Activated naive CD4-positive, alpha-beta T cell treated with anti-CD3 and anti-CD28 coated beads for 36 hours (primary cell): ENCODE data around the gene ENKD1. TPM values are rescaled to one million over a fixed set of nuclear protein-coding genes. Genes with fewer than 3 reads are reported as not detected.

Source experiments
- CTCF ChIA-PET: fragments of 350-600 bp; sonication (Branson Sonifier 250); formaldehyde crosslinking; loops from one replicate; lab custom pipeline; 2021; ENCODE audit warnings: antibody characterized with exemption; lab: Charles Lee
- DNase-seq: peaks from one replicate; pipeline ENCODE4 v3.0.0-alpha.2; 2020
- H3K27ac Mint-ChIP-seq: one replicate; pipeline ENCODE4 v1.8.0; 2021; ENCODE audit warnings: mild to moderate bottlenecking, mixed read lengths
- H3K27me3 Mint-ChIP-seq: one replicate; pipeline ENCODE4 v1.8.0; 2021; ENCODE audit warnings: low read depth, mixed read lengths
- H3K36me3 Mint-ChIP-seq: one replicate; pipeline ENCODE4 v1.8.0; 2021; ENCODE audit warnings: low read depth, mixed read lengths
- H3K4me1 Mint-ChIP-seq: one replicate; pipeline ENCODE4 v1.8.0; 2021; ENCODE audit warnings: low read depth, mixed read lengths
- H3K4me3 Mint-ChIP-seq: one replicate; pipeline ENCODE4 v1.8.0; 2021; ENCODE audit warnings: mild to moderate bottlenecking, moderate library complexity, mixed read lengths
- H3K9me3 Mint-ChIP-seq: one replicate; pipeline ENCODE4 v1.8.0; 2021; ENCODE audit warnings: mixed read lengths
- intact Hi-C: fragments of 100-400 bp; cut with micrococcal nuclease; formaldehyde crosslinking; loops from one replicate; pipeline ENCODE4 v1.15.1; 2023
- total RNA-seq, 2 experiments: library from RNA; stranded (reverse); gene quantifications; one replicate each; pipeline ENCODE4 v1.2.3, GENCODE V29; 2021

ENKD1 gene
- total RNA-seq, 2 experiments from 2014 or later, result 6.7 to 7.3 TPM

GRCh38 chr16:67676516-67676915 is 10.0 kb upstream of the ENKD1 start:
- Mint-ChIP-seq H3K4me1 (no peaks in the 10 kb centered on the region), H3K9me3 (no peaks in the 10 kb centered on the region), H3K36me3 (no peaks in the 10 kb centered on the region), H3K4me3 (no peak overlapping the region), H3K27me3 (no peaks in the 10 kb centered on the region), H3K27ac (no peak overlapping the region)
- CTCF ChIA-PET, result interaction anchor here (0.6 to 2.6 kb wide), 2 partner anchors 10 to 399 kb away, joined by 3 to 7 read pairs; partner anchors contain the start of genes C16orf86 and ENKD1
- intact Hi-C loops, result no loop called here
- no peak for DNase-seq

- no peak overlapping the region for H3K4me3 Mint-ChIP-seq
- intact Hi-C loops, result no loop called here
- CTCF ChIA-PET, result interaction anchor here (0.9 to 2.6 kb wide), 2 partner anchors 9 to 129 kb away, joined by 3 to 7 read pairs; partner anchors contain the start of genes C16orf86 and ENKD1
- no peaks in the 10 kb centered on the region for H3K4me1 Mint-ChIP-seq
- no peak overlapping the region for H3K27ac Mint-ChIP-seq
- no peaks in the 10 kb centered on the region for H3K36me3 Mint-ChIP-seq
- H3K27me3 Mint-ChIP-seq, result no peaks in the 10 kb centered on the region
- DNase-seq, result no peak
- no peaks in the 10 kb centered on the region for H3K9me3 Mint-ChIP-seq
Observed at GRCh38 chr16:67675999-67676398, 9.4 kb upstream of the ENKD1 start.

GRCh38 chr16:67675579-67675935 is 9.0 kb upstream of the ENKD1 start:
- Mint-ChIP-seq H3K4me1 (no peaks in the 10 kb centered on the region), H3K27me3 (no peaks in the 10 kb centered on the region), H3K27ac (no peak overlapping the region), H3K36me3 (no peaks in the 10 kb centered on the region), H3K9me3 (no peaks in the 10 kb centered on the region), H3K4me3 (no peak overlapping the region)
- no peak for DNase-seq
- CTCF ChIA-PET, result interaction anchor here (0.9 to 2.6 kb wide), 2 partner anchors 9 to 129 kb away, joined by 3 to 7 read pairs; partner anchors contain the start of genes C16orf86 and ENKD1
- intact Hi-C loops, result no loop called here

GRCh38 chr16:67674851-67675578 is 8.5 kb upstream of the ENKD1 start:
- Mint-ChIP-seq H3K4me3 (no peak overlapping the region), H3K4me1 (no peaks in the 10 kb centered on the region), H3K27ac (no peak overlapping the region), H3K9me3 (no peaks in the 10 kb centered on the region), H3K36me3 (no peaks in the 10 kb centered on the region), H3K27me3 (no peaks in the 10 kb centered on the region)
- intact Hi-C loops, result no loop called here
- CTCF ChIA-PET, result interaction anchor here (0.8 to 2.6 kb wide), 5 partner anchors 8 to 181 kb away, joined by 3 to 7 read pairs (median 3); partner anchors contain the start of genes C16orf86 and ENKD1
- DNase-seq, result no peak

GRCh38 chr16:67673712-67674580 is 7.4 kb upstream of the ENKD1 start:
- Mint-ChIP-seq H3K27ac (no peak overlapping the region), H3K36me3 (no peaks in the 10 kb centered on the region), H3K9me3 (no peaks in the 10 kb centered on the region), H3K4me3 (no peak overlapping the region), H3K4me1 (no peaks in the 10 kb centered on the region), H3K27me3 (no peaks in the 10 kb centered on the region)
- intact Hi-C loops, result loop anchor here (2.0 kb wide), 1 partner anchor 245 kb away; no protein-coding TSS in a partner anchor
- CTCF ChIA-PET, result interaction anchor here (0.8 to 1.5 kb wide), 5 partner anchors 10 to 180 kb away, joined by 3 to 5 read pairs (median 3); no protein-coding TSS in a partner anchor
- no peak for DNase-seq

GRCh38 chr16:67672739-67673662 is 6.5 kb upstream of the ENKD1 start:
- CTCF ChIA-PET, result interaction anchor here (0.6 to 13.5 kb wide), 13 partner anchors 10 to 267 kb away, joined by 3 to 131 read pairs (median 3); partner anchors contain the start of gene GFOD2
- intact Hi-C loops, result loop anchor here (1.0 to 2.0 kb wide), 2 partner anchors 246 to 255 kb away; no protein-coding TSS in a partner anchor
- Mint-ChIP-seq H3K36me3 (no peaks in the 10 kb centered on the region), H3K27me3 (no peaks in the 10 kb centered on the region), H3K27ac (no peak overlapping the region), H3K4me3 (no peak overlapping the region), H3K4me1 (peaks cover under 1% of the 10 kb centered on the region), H3K9me3 (no peaks in the 10 kb centered on the region)
- DNase-seq, result peak; percentile 74

- Mint-ChIP-seq H3K9me3 (no peaks in the 10 kb centered on the region), H3K4me3 (no peak overlapping the region), H3K27ac (no peak overlapping the region), H3K4me1 (peaks cover 7% of the 10 kb centered on the region), H3K27me3 (no peaks in the 10 kb centered on the region), H3K36me3 (no peaks in the 10 kb centered on the region)
- CTCF ChIA-PET, result interaction anchor here (0.6 to 13.5 kb wide), 11 partner anchors 9 to 268 kb away, joined by 3 to 131 read pairs (median 3); partner anchors contain the start of gene GFOD2
- intact Hi-C loops, result loop anchor here (1.0 to 2.0 kb wide), 2 partner anchors 246 to 256 kb away; no protein-coding TSS in a partner anchor
- DNase-seq, result no peak
Observed at GRCh38 chr16:67672306-67672705, 5.8 kb upstream of the ENKD1 start.

GRCh38 chr16:67669499-67670101 is 3.0 kb upstream of the ENKD1 start:
- no peak overlapping the region for H3K27ac Mint-ChIP-seq
- H3K4me3 Mint-ChIP-seq, result no peak overlapping the region
- no peaks in the 10 kb centered on the region for H3K9me3 Mint-ChIP-seq
- no peaks in the 10 kb centered on the region for H3K27me3 Mint-ChIP-seq
- H3K36me3 Mint-ChIP-seq, result no peaks in the 10 kb centered on the region
- DNase-seq, result no peak
- H3K4me1 Mint-ChIP-seq, result peaks cover 17% of the 10 kb centered on the region
- intact Hi-C loops, result no loop called here
- CTCF ChIA-PET, result interaction anchor here (0.6 to 13.5 kb wide), 6 partner anchors 9 to 183 kb away, joined by 3 to 131 read pairs (median 4); partner anchors contain the start of gene PARD6A

- Mint-ChIP-seq H3K27me3 (no peaks in the 10 kb centered on the region), H3K9me3 (no peaks in the 10 kb centered on the region), H3K27ac (no peak overlapping the region), H3K4me3 (no peak overlapping the region), H3K4me1 (peaks cover 17% of the 10 kb centered on the region), H3K36me3 (peaks cover 1% of the 10 kb centered on the region)
- intact Hi-C loops, result loop anchor here (1.0 kb wide), 5 partner anchors 8 to 187 kb away; partner anchors contain the start of genes ACD, ATP6V0D1, CTCF and PARD6A
- CTCF ChIA-PET, result interaction anchor here (0.6 to 13.5 kb wide), 14 partner anchors 10 to 184 kb away, joined by 3 to 131 read pairs (median 4); partner anchors contain the start of genes CTCF and GFOD2
- DNase-seq, result peak; percentile 21
Observed at GRCh38 chr16:67668495-67669157, 2.1 kb upstream of the ENKD1 start.

- no peaks in the 10 kb centered on the region for H3K9me3 Mint-ChIP-seq
- CTCF ChIA-PET, result interaction anchor here (0.6 to 13.5 kb wide), 22 partner anchors 8 to 216 kb away, joined by 3 to 131 read pairs (median 4); partner anchors contain the start of genes CARMIL2, CTCF, GFOD2 and RANBP10
- H3K36me3 Mint-ChIP-seq, result peaks cover 1% of the 10 kb centered on the region
- no peaks in the 10 kb centered on the region for H3K27me3 Mint-ChIP-seq
- DNase-seq, result peak; percentile 91
- intact Hi-C loops, result loop anchor here (1.0 kb wide), 5 partner anchors 8 to 187 kb away; partner anchors contain the start of genes ACD, ATP6V0D1, CTCF and PARD6A
- peaks cover 17% of the 10 kb centered on the region for H3K4me1 Mint-ChIP-seq
- no peak overlapping the region for H3K27ac Mint-ChIP-seq
- peak overlapping the region; percentile 90 for H3K4me3 Mint-ChIP-seq
Observed at GRCh38 chr16:67667817-67668494, 1.4 kb upstream of the ENKD1 start.
